ENCODE data around the gene ADM.

Gene ADM

DNA sequence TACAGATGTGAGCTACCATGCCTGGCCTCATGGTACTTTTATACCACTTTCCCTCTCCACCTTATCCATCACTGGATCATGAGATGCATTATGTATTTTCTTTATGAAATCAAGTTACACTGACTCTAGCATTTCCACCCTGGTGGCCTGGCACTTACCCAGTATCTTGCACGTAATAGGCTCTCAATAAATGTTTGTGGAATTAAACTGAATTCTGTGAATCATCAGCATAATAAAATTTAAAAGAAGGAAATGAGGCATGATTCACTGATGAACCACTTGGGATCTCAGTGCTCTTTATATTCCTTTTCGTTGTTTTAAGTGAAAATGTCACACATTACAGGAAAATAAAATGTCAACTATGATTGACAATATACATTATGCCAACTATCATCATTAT lies 25.1 kb downstream of the ADM start:
- no peak for DNase-seq

DNA sequence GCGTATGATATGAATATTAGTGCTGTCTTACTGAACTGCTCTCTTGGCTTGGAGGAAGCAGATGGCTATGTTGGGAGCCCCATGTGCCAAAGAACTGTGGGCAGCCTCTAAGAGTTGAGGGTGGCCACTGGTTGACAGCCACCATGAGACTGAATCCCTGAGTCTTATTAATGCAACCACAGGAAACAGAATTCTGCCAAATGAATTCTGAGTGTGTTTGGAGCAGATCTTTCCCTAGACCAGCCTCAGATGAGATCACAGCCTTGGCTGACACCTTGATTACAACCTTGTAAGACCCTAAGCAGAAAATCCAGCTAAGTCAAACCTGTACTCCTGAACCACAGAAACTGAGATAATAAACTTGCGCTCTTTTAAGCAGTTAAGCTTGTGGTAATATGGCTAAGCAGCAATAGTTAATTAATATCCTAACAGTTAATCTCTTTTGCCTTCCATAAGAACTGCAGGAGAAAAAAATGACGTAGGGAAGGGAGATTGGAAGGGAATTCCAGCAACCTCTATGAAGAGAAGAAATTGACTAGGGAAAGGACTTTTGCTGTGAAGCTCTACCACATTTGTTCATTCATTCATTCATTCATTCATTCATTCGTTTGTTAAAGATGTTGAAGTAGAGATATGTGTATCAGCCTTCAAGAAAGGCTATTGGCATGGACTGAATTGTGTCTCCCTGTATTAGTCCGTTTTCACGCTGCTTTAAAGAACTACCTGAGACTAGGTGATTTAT lies 26.8 kb downstream of the ADM start:
- DNase-seq, result no peak

- no peak for DNase-seq
Observed at GRCh38 chr11:10333490-10333889, 28.6 kb downstream of the ADM start.

GRCh38 chr11:10338287-10338686 lies 33.4 kb downstream of the ADM start:
- no peak for DNase-seq

DNA sequence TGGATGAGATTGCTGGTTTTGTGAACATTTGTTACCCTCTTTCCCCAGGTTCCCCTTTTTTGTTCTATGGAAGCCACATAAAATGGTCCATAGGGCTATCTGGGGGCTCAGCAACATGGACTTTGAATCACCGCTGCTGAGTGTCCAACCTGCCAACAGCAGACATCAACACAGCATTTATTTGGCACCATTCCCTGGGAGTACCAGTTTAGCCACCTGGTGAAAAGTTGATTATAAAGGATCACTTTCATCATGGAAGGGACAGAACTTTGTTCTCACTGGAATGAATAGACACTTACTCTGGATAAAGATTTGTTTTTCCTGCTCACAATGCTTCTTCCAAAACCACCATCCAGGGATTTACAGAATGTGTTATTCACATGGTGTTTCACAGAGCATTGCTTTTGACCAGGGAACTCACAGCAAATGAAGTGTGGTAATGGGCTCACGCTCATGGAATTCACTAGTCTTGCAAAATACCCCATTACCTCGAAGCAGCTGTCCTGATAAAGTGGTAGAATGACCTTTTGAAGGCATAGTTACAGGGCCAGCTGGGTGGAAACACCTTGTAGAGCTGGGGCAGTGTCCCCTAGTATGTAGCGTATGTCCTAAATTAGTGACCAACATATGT lies 43.9 kb downstream of the ADM start:
- DNase-seq, result no peak

DNA sequence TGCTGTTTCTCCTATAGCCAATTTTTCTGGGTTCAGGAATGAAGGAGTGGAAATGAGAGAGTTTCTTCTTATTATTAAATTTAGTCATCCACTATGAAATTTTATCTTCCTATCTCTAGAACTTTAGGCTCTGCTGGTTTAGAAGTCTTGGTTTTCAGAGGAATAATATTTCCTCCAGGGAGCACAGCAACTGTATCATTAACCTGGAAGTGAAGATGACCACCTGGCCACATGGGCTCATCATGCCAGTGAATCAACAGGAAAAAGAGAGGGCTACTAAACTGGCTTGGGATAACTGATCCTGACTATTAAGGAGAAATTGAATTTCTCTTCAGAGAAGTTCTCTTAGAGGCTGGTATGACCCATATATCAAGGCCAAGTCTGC lies 44.4 kb downstream of the ADM start:
- DNase-seq, result no peak

DNA sequence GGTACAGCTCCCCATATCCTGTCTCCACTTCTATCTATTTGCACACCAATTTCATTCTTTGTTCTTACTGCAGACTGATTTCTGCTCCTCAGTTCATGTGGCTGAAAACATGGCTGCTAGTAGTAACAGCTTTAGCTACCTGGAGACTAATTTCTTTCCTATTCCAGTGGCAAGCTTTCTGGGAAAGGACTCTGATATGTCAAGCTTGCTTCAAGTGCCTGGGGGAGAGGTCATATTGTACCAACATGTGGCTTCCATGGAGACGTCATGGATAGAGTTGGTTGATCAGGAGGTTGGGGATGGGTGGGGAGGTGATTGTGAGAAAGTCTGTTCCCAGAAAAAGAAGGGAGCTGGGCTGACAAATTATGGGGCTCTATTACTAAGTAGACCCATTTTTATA lies 44.9 kb downstream of the ADM start:
- DNase-seq, result no peak

DNA sequence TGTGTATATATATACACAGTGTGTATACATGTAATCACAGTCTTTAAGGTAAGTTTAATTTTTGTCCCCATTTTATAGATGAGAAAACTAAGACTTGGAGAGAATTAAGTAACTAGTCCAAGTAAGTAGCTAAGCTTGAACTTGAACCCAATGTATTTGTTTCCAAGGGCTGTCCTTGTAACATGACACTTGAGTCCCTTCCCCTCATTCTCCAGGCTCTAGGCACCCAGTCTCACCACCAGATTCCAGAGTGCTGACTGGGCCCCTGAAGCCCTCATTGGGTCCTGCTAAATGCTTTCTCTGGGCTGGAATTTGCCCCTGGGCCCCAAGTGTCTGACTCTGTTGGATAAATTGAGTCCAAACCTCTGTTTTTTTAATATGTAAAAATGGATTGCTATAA lies 45.5 kb downstream of the ADM start:
- no peak for DNase-seq

DNA sequence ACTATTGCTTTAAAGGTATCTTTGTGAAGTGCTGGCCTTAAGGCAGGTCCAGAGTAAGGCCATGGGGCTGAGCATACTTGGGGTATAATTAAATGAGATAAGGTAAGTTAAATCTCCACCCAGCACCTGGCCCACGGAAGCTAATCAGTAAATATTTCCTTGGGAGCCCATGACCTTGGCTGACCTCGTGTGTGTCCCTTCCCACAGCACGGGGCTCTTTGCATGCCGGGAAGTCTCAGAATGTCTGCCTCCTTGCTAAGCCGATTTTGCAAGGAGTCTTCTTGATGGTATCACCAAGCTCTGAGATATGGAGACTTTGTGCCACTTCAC lies 46.5 kb downstream of the ADM start:
- DNase-seq, result no peak

DNA sequence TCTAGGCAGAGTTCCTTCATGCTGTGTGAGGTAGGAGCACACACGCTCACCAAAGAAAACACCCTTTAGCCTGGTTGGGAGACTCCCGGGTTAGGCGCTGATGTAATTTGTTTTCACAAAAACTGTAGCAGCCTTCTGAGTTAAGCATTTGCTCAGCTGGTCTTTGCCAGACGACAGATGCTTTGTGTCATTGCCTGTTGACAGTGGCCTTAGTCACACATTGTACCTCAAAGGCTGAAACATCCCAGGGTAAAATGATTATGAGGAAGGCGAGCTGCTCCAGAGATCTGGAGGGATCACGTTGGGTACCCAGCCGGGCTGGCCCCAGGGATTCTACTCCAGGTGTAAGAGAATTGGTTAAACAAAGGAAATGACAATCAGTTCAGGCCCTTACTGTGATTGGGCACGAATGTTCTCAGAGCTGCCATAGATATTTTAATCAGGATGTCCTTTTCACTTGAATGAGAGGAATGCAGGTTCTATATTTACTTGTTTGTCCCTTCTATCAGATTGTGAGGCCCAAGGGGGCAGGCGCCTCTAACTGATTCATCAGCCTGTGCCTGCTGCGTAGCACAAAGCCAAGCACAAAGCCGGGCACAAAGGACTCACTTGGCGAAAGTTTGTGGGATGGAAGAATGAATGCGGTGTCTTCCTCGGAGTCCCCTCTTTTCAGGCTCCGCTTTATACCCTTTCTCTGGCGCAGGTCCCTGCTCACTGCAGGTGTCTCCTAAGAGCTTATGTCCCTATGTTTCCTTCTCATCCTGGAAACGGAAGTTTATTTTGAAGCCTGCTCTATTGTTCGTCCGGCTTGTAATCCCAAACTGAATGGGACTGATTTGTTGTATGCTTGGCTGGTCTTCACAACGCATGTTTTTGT lies 47.1 kb downstream of the ADM start:
- no peak for DNase-seq

DNA sequence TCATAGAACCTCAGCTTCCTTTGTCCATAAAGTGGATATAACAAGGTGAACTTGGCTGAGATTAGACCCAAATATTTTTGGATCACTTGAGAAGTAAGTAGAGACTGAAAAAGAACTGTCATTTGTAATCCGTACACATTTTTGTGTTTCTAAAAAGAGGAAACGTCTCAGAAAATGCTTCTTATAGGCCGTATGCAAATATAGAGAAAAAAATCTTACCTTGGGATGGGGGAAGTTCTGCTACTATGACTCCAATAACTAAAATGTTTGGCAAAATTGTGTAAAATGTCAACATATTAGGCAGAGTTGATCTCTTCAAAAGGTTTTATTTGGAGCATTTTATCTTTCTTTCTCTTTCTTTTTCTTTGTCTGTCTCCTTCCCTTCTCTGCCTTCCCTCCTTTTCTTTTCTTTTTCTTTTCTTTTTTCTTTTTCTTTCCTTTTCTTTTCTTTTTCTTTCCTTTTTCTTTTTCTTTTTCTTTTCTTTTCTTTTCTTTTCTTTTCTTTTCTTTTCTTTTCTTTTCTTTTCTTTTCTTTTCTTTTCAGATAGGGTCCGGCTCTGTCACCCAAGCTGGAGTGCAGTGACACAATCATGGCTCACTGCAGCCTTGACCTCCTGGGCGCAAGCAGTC lies 48.2 kb downstream of the ADM start:
- DNase-seq, result no peak

DNA sequence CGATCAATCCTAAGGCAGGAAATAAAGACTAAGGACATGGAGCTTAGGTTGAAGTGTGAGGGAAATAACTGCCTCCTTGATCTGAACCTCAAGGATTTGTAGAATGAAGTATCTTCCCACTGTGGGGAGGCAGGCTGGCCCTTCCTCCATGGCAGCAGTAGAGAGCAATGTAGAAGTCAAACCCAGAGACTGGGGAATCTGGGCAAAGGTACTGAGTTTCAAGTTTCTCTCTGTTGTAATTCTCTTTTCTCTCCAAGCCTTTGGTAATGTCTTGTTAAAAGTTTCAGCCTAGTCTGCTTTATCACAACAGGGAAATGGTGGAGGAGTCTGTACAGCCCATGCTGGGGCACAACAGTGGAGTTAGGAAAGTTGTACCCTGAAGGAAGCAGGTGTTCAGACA lies 49.5 kb downstream of the ADM start:
- DNase-seq, result no peak

GRCh38 chr11:10355257-10355661 lies 50.4 kb downstream of the ADM start:
- no peak for DNase-seq

DNA sequence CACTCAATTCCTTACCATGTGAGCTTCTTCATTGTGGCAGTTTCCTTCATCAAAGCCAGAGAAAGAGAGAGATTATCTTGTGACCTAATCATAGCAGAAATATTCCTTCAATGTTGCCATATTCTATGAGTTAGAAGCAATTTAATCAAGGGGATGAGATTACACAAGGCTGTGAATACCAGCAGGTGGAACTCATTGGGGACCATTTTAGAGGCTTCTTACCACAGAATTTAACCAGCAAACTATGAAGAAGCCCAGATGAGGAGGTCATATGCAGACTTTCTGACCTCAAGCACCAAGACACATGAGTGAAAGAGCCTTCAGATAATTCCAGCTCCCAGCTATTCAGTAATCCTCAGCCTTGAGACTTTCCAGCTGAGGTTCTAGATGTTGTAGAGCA lies 51.3 kb downstream of the ADM start:
- DNase-seq, result no peak
